GM21717 (cell line): ENCODE results near the gene PLCH1.

Source experiments
- ATAC-seq: cut with Tn5 transposase; IDR thresholded peaks from one replicate; pipeline ENCODE4 v1.9.1; 2021; ENCODE audit warnings: mild to moderate bottlenecking, moderate library complexity; ENCODE audit not compliant: unreplicated experiment

The PLCH1 gene

GRCh38 chr3:155326901-155327300 lies 418.0 kb downstream of the PLCH1 start:
- ATAC-seq = no peak

- no peak for ATAC-seq
Measured at GRCh38 chr3:155326244-155326643, 418.6 kb downstream of the PLCH1 start.
